Measurements from ENCODE around the gene GRIK4. TPM values are rescaled to one million over a fixed set of nuclear protein-coding genes. Genes with fewer than 3 reads are reported as not detected.

Gene GRIK4
- total and polyA plus RNA-seq, 4 donors = 0.05 to 0.25 (median 0.06) TPM; not detected in 1

DNA sequence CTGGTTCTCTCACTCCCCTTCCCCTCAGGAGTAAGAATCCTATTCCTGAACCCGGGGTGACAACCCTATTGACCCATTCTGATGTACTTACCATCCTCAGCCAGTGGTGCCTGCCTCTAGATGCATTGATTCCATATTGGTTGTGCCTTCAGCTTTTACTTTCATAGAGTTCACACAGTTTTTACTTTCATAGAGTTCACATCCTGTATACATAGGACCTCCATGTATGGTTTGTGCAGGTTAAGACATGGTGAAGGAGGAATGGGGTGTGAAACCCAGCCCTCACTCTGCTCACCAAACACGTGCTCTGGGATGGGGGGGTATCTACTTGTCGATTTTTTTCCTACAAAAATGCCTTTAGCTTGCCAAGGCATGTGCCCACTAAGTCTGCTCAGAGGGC, 406.7 kb downstream of the GRIK4 start:
- Histone ChIP-seq H3K27ac (ENCODE audit: low read depth in 1 of 2, low read length in 2 of 2) (no peak overlapping the region), H3K36me3 (ENCODE audit: control insufficient read depth in 4 of 4, insufficient read depth in 3 of 4, low read depth in 1 of 4, low read length in 3 of 4) (no peaks in the 10 kb centered on the region), H3K4me1 (ENCODE audit: control insufficient read depth in 4 of 4, insufficient read depth in 4 of 4, low read length in 3 of 4) (no peaks in the 10 kb centered on the region), H3K9ac (ENCODE audit: low read depth in 1 of 2, low read length in 2 of 2) (no peak overlapping the region), H3K27me3 (ENCODE audit: control insufficient read depth in 4 of 4, insufficient read depth in 4 of 4, low read length in 3 of 4) (peaks cover 0 to 2% (median 0%) of the 10 kb centered on the region in 4 donors), H3K9me3 (ENCODE audit: control insufficient read depth in 4 of 4, low read length in 3 of 4) (no peaks in the 10 kb centered on the region), H3K4me3 (ENCODE audit: low read depth in 1 of 3, low read length in 3 of 3) (no peak overlapping the region)
- no peak for DNase-seq (ENCODE audit: low spot score)
- whole genome bisulfite sequencing = 71% methylated on average over 3 of the region's 3 CpGs
- TF ChIP-seq GABPA (IDR thresholded peaks at IDR 0.05 in 1 of 2, conservative IDR thresholded peaks at IDR 0.05 in 1 of 2) (no peak), JUND (IDR thresholded peaks at IDR 0.05) (no peak), ATF3 (IDR thresholded peaks at IDR 0.05) (no peak), TAF1 (conservative IDR thresholded peaks at IDR 0.05) (no peak), FOXA1 (IDR thresholded peaks at IDR 0.05) (no peak), RAD21 (IDR thresholded peaks at IDR 0.05) (no peak), NR2F2 (IDR thresholded peaks at IDR 0.05) (no peak), YY1 (IDR thresholded peaks at IDR 0.05) (no peak), FOXA2 (IDR thresholded peaks at IDR 0.05) (no peak), RXRA (IDR thresholded peaks at IDR 0.05) (no peak), EGR1 (IDR thresholded peaks at IDR 0.05; ENCODE audit: low read depth in 2 of 2) (no peak), SP1 (IDR thresholded peaks at IDR 0.05) (no peak), HNF4G (IDR thresholded peaks at IDR 0.05) (no peak), HNF4A (conservative IDR thresholded peaks at IDR 0.05) (no peak)
- TF ChIP-seq, protein P1, sequence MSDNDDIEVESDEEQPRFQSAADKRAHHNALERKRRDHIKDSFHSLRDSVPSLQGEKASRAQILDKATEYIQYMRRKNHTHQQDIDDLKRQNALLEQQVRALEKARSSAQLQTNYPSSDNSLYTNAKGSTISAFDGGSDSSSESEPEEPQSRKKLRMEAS (IDR thresholded peaks at IDR 0.05) = no peak
- TF ChIP-seq, protein P2, sequence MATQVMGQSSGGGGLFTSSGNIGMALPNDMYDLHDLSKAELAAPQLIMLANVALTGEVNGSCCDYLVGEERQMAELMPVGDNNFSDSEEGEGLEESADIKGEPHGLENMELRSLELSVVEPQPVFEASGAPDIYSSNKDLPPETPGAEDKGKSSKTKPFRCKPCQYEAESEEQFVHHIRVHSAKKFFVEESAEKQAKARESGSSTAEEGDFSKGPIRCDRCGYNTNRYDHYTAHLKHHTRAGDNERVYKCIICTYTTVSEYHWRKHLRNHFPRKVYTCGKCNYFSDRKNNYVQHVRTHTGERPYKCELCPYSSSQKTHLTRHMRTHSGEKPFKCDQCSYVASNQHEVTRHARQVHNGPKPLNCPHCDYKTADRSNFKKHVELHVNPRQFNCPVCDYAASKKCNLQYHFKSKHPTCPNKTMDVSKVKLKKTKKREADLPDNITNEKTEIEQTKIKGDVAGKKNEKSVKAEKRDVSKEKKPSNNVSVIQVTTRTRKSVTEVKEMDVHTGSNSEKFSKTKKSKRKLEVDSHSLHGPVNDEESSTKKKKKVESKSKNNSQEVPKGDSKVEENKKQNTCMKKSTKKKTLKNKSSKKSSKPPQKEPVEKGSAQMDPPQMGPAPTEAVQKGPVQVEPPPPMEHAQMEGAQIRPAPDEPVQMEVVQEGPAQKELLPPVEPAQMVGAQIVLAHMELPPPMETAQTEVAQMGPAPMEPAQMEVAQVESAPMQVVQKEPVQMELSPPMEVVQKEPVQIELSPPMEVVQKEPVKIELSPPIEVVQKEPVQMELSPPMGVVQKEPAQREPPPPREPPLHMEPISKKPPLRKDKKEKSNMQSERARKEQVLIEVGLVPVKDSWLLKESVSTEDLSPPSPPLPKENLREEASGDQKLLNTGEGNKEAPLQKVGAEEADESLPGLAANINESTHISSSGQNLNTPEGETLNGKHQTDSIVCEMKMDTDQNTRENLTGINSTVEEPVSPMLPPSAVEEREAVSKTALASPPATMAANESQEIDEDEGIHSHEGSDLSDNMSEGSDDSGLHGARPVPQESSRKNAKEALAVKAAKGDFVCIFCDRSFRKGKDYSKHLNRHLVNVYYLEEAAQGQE (IDR thresholded peaks at IDR 0.05) = no peak
- TF ChIP-seq, protein P3, sequence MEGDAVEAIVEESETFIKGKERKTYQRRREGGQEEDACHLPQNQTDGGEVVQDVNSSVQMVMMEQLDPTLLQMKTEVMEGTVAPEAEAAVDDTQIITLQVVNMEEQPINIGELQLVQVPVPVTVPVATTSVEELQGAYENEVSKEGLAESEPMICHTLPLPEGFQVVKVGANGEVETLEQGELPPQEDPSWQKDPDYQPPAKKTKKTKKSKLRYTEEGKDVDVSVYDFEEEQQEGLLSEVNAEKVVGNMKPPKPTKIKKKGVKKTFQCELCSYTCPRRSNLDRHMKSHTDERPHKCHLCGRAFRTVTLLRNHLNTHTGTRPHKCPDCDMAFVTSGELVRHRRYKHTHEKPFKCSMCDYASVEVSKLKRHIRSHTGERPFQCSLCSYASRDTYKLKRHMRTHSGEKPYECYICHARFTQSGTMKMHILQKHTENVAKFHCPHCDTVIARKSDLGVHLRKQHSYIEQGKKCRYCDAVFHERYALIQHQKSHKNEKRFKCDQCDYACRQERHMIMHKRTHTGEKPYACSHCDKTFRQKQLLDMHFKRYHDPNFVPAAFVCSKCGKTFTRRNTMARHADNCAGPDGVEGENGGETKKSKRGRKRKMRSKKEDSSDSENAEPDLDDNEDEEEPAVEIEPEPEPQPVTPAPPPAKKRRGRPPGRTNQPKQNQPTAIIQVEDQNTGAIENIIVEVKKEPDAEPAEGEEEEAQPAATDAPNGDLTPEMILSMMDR (IDR thresholded peaks at IDR 0.05; ENCODE audit: low read depth, low read length, missing input control) = no peak
- TF ChIP-seq, protein P4, sequence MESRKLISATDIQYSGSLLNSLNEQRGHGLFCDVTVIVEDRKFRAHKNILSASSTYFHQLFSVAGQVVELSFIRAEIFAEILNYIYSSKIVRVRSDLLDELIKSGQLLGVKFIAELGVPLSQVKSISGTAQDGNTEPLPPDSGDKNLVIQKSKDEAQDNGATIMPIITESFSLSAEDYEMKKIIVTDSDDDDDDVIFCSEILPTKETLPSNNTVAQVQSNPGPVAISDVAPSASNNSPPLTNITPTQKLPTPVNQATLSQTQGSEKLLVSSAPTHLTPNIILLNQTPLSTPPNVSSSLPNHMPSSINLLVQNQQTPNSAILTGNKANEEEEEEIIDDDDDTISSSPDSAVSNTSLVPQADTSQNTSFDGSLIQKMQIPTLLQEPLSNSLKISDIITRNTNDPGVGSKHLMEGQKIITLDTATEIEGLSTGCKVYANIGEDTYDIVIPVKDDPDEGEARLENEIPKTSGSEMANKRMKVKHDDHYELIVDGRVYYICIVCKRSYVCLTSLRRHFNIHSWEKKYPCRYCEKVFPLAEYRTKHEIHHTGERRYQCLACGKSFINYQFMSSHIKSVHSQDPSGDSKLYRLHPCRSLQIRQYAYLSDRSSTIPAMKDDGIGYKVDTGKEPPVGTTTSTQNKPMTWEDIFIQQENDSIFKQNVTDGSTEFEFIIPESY (IDR thresholded peaks at IDR 0.05) = no peak

Measured in liver (tissue), 9 donors.